Transverse colon (tissue), 4 donors: ENCODE results near the gene ST3GAL3. TPM values are rescaled to one million over a fixed set of nuclear protein-coding genes. Genes with fewer than 3 reads are reported as not detected.

Source experiments
- DNase-seq: peaks from one replicate; pipeline ENCODE4 v3.0.0-alpha.2; 2019
- H3K27ac ChIP-seq, 4 donors: fragments of 200-600 bp; sonication (generic); 2 replicates each; pipeline ENCODE4 v1.5.1; 2016 to 2018; ENCODE audit warnings: inconsistent platforms in 4 of 4
- H3K27me3 ChIP-seq: fragments of 200-600 bp; sonication (generic); 2 replicates; pipeline ENCODE4 v1.5.1; 2017; ENCODE audit warnings: inconsistent platforms
- H3K36me3 ChIP-seq, 4 donors: fragments of 200-600 bp; sonication (generic); 2 replicates each; pipeline ENCODE4 v1.5.1; 2017 to 2019; ENCODE audit warnings: inconsistent platforms in 4 of 4
- H3K4me1 ChIP-seq, 4 donors: fragments of 200-600 bp; sonication (generic); 2 replicates each; pipeline ENCODE4 v1.5.1; 2017 to 2020; ENCODE audit warnings: inconsistent platforms in 4 of 4
- H3K4me3 ChIP-seq, 4 donors: fragments of 200-600 bp; sonication (generic); 1 replicate in 1 of 4; 2 replicates in 3 of 4; pipeline versions ENCODE4 v1.5.1 to v1.6.1; 2017 to 2019; ENCODE audit warnings: inconsistent platforms in 4 of 4
- H3K9me3 ChIP-seq, 2 donors: fragments of 200-600 bp; sonication (generic); 2 replicates each; pipeline ENCODE4 v1.5.1; 2017 to 2019; ENCODE audit warnings: inconsistent platforms in 2 of 2
- EP300 ChIP-seq: sonication (generic); formaldehyde crosslinking; IDR thresholded peaks from one replicate; pipeline ENCODE4 v1.6.1; 2017; ENCODE audit warnings: antibody characterized with exemption, low read depth
- POLR2A ChIP-seq: fragments of 450-650 bp; IDR thresholded peaks from one replicate; pipeline ENCODE4 v1.6.1; 2016; ENCODE audit warnings: antibody characterized with exemption, mild to moderate bottlenecking, moderate library complexity
- POLR2AphosphoS5 ChIP-seq, 3 donors: sonication (generic); formaldehyde crosslinking; IDR thresholded peaks; one replicate each; pipeline ENCODE4 v1.6.1; 2016; ENCODE audit warnings: antibody characterized with exemption in 3 of 3
- WGBS, 2 donors: methylation state at CpG; one replicate each; pipeline ENCODE4 v1.1.5; 2018; ENCODE audit warnings: low coverage in 1 of 2; 5-methylcytosine and 5-hydroxymethylcytosine counted together
- in situ Hi-C, 4 donors: fragments of 200-750 bp; cut with MboI; loops; one replicate each; pipeline versions ENCODE4 v1.15.0 to v1.15.1; 2017; ENCODE audit warnings: low sequenced_read_pairs in 3 of 4, low pct_ligation_motif_present in 1 of 4, low pct_unique_long_range_greater_than_20kb in 1 of 4
- intact Hi-C: fragments of 100-400 bp; cut with DNase I; formaldehyde crosslinking; loops from one replicate; pipeline ENCODE4 v1.15.1; 2023; ENCODE audit warnings: low total_unique reads
- total RNA-seq, 4 donors: library from RNA; depleted of rRNA; stranded (reverse); fragments of >200 nt; gene quantifications; one replicate each; pipeline ENCODE4 v1.1.0, GENCODE V29; 2016
- TF ChIP-seq, protein P1 (sequence below), 5 experiments: fragments of 200-600 bp in 3 of 5; fragments of 450-650 bp in 2 of 5; sonication (generic) in 3 of 5; IDR thresholded peaks; 1 replicate in 2 of 5; 2 replicates in 3 of 5; pipeline ENCODE4 v1.5.1; 2016 to 2017; ENCODE audit warnings: antibody characterized with exemption in 5 of 5, inconsistent platforms in 3 of 5, mild to moderate bottlenecking in 2 of 5, moderate library complexity in 1 of 5

Gene ST3GAL3
- total RNA-seq, 4 donors from 2014 or later = 4.8 to 23.9 (median 9.7) TPM

DNA sequence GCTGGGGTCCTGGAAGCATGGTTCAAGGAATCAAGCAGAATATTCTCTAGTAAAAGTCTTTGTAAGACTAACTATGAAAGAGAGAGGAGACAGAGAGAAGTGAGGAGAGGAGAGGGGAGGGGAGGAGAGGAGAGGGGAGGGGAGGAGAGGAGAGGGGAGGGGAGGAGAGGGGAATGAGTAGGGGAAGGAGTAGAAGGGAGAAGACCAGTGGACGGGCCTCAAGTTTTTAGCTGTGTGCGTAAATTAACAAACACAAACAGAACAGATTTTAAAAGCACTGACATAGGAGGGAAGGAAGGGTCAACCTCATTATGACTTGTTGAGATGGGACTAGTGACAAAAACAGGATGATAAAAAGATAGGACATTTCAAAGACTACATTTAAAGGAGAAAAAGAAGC, 62.8 kb downstream of the ST3GAL3 start:
- H3K27me3 ChIP-seq = no peaks in the 10 kb centered on the region
- no peaks in the 10 kb centered on the region for H3K9me3 ChIP-seq
- WGBS, 2 donors = 95 to 100% methylated on average over 2 of the region's 2 CpGs
- no peak overlapping the region for H3K4me3 ChIP-seq
- H3K36me3 ChIP-seq = no peaks in the 10 kb centered on the region
- DNase-seq = no peak
- intact Hi-C loops (no loop called here), in situ Hi-C loops (loop anchor here in 2 of 4 donors (10.0 to 25.0 kb wide), 2 partner anchors 165 to 267 kb away; partner anchors contain the start of genes ARTN (in 1 of the 2) and SLC6A9 (in 1 of the 2))
- peaks cover 0 to 11% (median 0%) of the 10 kb centered on the region in 4 donors for H3K4me1 ChIP-seq
- TF ChIP-seq POLR2AphosphoS5 (IDR thresholded peaks at IDR 0.05) (no peak), POLR2A (no peak), EP300 (no peak)
- TF ChIP-seq, protein P1, sequence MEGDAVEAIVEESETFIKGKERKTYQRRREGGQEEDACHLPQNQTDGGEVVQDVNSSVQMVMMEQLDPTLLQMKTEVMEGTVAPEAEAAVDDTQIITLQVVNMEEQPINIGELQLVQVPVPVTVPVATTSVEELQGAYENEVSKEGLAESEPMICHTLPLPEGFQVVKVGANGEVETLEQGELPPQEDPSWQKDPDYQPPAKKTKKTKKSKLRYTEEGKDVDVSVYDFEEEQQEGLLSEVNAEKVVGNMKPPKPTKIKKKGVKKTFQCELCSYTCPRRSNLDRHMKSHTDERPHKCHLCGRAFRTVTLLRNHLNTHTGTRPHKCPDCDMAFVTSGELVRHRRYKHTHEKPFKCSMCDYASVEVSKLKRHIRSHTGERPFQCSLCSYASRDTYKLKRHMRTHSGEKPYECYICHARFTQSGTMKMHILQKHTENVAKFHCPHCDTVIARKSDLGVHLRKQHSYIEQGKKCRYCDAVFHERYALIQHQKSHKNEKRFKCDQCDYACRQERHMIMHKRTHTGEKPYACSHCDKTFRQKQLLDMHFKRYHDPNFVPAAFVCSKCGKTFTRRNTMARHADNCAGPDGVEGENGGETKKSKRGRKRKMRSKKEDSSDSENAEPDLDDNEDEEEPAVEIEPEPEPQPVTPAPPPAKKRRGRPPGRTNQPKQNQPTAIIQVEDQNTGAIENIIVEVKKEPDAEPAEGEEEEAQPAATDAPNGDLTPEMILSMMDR (IDR thresholded peaks at IDR 0.05) = no peak
- H3K27ac ChIP-seq = no peak overlapping the region

DNA sequence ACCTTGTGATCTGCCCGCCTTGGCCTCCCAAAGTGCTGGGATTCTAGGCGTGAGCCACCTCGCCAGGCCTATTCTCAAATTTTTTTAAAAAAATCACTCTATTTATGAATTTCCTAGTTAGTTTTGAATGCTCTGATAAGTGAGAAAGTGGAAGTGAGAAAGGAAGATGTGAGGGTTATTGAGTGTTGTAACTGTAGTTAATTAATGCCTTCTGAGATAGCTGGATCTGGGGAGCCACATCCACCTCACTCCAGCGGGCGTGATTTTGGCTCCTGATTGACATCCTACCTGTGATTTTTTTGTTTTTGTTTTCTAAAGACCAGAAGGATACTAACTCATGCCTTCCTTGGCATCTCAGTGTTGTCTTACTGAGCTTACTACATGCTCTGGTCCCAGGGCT, 65.6 kb downstream of the ST3GAL3 start:
- Histone ChIP-seq H3K4me1 (no peaks in the 10 kb centered on the region), H3K9me3 (no peaks in the 10 kb centered on the region), H3K4me3 (no peak overlapping the region), H3K27ac (no peak overlapping the region), H3K36me3 (no peaks in the 10 kb centered on the region), H3K27me3 (no peaks in the 10 kb centered on the region)
- no peak for TF ChIP-seq POLR2A
- TF ChIP-seq EP300 = no peak
- TF ChIP-seq POLR2AphosphoS5 (IDR thresholded peaks at IDR 0.05) = no peak
- TF ChIP-seq, protein P1 (IDR thresholded peaks at IDR 0.05) = no peak
- intact Hi-C loops (no loop called here), in situ Hi-C loops (loop anchor here in 2 of 4 donors (10.0 to 25.0 kb wide), 2 partner anchors 162 to 264 kb away; partner anchors contain the start of genes ARTN (in 1 of the 2) and SLC6A9 (in 1 of the 2))
- WGBS, 2 donors = 87 to 95% methylated on average over 5 of the region's 5 CpGs
- no peak for DNase-seq

DNA sequence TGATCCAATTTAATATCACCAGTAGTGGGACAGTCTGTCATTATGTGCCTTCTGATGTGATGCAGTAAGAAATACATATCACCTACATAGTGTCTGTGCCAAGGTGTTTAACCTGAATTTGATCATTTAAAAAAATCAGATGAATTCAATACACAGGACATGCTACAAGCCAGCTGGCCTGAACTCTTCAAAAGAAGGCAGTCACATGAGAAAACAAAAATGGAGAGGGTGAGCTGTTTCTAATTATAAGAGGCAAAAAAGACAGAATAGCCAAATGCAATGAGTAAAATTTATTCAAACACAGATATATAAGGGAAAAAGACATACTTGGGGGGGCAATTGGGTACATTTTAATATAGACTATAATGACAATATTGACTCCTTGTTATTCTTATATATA, 66.5 kb downstream of the ST3GAL3 start:
- TF ChIP-seq POLR2AphosphoS5 (IDR thresholded peaks at IDR 0.05) (no peak), POLR2A (no peak), EP300 (no peak)
- TF ChIP-seq, protein P1 (IDR thresholded peaks at IDR 0.05) = no peak
- in situ Hi-C loops = loop anchor here in 2 of 4 donors (10.0 to 25.0 kb wide), 2 partner anchors 161 to 263 kb away; partner anchors contain the start of genes ARTN (in 1 of the 2) and SLC6A9 (in 1 of the 2)
- Histone ChIP-seq H3K9me3 (no peaks in the 10 kb centered on the region), H3K36me3 (no peaks in the 10 kb centered on the region), H3K4me3 (no peak overlapping the region), H3K4me1 (no peaks in the 10 kb centered on the region), H3K27me3 (no peaks in the 10 kb centered on the region), H3K27ac (no peak overlapping the region)
- no peak for DNase-seq
- intact Hi-C loops = no loop called here

DNA sequence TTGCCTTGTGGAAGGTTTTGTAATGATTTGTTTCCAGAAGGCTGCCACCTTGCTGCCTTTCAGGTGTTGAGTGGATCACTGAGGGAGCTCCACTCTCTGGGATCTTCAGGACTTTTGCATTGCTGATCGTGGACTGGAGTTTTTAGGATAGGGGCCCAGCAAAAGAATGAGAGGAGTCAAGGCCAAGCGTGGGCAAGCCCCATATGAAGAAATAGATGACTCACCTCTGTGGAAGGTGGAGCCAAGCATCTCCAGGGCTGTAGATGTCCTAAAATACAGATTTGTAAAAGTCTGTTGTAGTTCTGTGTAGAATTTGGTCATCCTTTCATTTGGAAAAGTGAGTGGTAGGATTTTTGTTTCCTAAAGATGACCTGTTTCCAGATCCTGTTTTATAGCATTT, 67.0 kb downstream of the ST3GAL3 start:
- H3K27me3 ChIP-seq = no peaks in the 10 kb centered on the region
- WGBS, 2 donors = 78 to 82% methylated on average over 2 of the region's 2 CpGs
- H3K9me3 ChIP-seq = no peaks in the 10 kb centered on the region
- no peaks in the 10 kb centered on the region for H3K4me1 ChIP-seq
- H3K27ac ChIP-seq = no peak overlapping the region
- no peaks in the 10 kb centered on the region for H3K36me3 ChIP-seq
- no peak for DNase-seq
- in situ Hi-C loops = loop anchor here in 2 of 4 donors (10.0 to 25.0 kb wide), 2 partner anchors 160 to 263 kb away; partner anchors contain the start of genes ARTN (in 1 of the 2) and SLC6A9 (in 1 of the 2)
- H3K4me3 ChIP-seq = no peak overlapping the region
- TF ChIP-seq POLR2AphosphoS5 (IDR thresholded peaks at IDR 0.05) = no peak
- TF ChIP-seq, protein P1 (IDR thresholded peaks at IDR 0.05) = no peak
- no peak for TF ChIP-seq EP300
- no peak for TF ChIP-seq POLR2A
- intact Hi-C loops = no loop called here
